ENCODE measurements around the gene EFNA5.

DNA sequence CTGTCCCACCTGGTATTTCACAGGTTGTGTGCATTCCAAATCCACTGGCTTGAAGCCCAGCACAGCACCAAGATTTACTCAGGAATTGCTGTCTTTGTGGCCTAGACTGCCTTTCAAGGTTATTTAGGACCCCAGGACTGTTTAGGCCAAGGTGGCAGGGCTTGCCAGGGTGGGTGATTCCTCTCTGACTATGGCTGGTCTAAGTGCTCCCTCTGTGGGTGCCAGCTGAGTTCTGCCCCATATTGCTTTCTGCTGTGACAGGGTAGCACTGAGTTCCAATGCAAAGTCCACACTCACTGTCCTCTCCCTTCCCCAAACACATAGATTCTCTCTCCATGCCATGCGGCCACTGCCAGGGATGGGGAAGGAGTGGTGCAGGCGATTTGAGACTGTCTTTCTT is 318.2 kb downstream of the EFNA5 start:
- TF ChIP-seq, protein P1, sequence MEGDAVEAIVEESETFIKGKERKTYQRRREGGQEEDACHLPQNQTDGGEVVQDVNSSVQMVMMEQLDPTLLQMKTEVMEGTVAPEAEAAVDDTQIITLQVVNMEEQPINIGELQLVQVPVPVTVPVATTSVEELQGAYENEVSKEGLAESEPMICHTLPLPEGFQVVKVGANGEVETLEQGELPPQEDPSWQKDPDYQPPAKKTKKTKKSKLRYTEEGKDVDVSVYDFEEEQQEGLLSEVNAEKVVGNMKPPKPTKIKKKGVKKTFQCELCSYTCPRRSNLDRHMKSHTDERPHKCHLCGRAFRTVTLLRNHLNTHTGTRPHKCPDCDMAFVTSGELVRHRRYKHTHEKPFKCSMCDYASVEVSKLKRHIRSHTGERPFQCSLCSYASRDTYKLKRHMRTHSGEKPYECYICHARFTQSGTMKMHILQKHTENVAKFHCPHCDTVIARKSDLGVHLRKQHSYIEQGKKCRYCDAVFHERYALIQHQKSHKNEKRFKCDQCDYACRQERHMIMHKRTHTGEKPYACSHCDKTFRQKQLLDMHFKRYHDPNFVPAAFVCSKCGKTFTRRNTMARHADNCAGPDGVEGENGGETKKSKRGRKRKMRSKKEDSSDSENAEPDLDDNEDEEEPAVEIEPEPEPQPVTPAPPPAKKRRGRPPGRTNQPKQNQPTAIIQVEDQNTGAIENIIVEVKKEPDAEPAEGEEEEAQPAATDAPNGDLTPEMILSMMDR (IDR thresholded peaks at IDR 0.05) = no peak
- no peak for TF ChIP-seq POLR2A (IDR thresholded peaks at IDR 0.05)

All from lower leg skin (tissue), 3 donors.